ENCODE results near the gene PCNA. TPM values are rescaled to one million over a fixed set of nuclear protein-coding genes. Genes with fewer than 3 reads are reported as not detected.

PCNA gene
- 10 to 100 TPM; 26.6 to 51.7 (median 30.7) TPM for total RNA-seq

DNA sequence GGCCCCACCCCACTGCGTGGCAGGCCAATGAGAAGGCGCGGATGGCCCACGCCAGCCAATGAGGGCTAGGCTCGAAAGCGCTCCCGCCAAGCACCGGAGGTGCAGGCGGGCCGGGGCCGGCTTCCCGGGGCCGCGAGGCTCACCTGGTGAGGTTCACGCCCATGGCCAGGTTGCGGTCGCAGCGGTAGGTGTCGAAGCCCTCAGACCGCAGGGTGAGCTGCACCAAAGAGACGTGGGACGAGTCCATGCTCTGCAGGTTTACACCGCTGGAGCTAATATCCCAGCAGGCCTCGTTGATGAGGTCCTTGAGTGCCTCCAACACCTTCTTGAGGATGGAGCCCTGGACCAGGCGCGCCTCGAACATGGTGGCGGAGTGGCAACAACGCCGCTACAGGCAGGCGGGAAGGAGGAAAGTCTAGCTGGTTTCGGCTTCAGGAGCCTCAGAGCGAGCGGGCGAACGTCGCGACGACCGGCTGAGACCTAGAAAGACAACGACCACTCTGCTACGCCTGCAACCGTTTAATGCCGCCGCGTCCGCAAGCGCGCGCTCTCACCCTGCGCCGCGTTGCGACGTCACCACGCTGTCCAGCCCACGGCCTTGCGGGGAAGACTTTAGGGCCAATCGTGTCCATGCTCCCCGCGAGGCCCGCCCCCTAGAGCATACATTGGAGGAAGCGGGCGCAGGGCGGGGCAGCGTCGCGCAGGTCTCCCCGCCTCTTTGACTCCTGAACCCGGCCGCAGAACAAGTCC is at the start of gene PCNA:
Gene PCNA (minus strand): TSS at position 524 of the 750 bp plus-strand sequence. CDS start 160 bp downstream, at position 364.
- TF ChIP-seq, protein P1, sequence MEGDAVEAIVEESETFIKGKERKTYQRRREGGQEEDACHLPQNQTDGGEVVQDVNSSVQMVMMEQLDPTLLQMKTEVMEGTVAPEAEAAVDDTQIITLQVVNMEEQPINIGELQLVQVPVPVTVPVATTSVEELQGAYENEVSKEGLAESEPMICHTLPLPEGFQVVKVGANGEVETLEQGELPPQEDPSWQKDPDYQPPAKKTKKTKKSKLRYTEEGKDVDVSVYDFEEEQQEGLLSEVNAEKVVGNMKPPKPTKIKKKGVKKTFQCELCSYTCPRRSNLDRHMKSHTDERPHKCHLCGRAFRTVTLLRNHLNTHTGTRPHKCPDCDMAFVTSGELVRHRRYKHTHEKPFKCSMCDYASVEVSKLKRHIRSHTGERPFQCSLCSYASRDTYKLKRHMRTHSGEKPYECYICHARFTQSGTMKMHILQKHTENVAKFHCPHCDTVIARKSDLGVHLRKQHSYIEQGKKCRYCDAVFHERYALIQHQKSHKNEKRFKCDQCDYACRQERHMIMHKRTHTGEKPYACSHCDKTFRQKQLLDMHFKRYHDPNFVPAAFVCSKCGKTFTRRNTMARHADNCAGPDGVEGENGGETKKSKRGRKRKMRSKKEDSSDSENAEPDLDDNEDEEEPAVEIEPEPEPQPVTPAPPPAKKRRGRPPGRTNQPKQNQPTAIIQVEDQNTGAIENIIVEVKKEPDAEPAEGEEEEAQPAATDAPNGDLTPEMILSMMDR (IDR thresholded peaks at IDR 0.05; ENCODE audit: low read depth), result no peak

DNA sequence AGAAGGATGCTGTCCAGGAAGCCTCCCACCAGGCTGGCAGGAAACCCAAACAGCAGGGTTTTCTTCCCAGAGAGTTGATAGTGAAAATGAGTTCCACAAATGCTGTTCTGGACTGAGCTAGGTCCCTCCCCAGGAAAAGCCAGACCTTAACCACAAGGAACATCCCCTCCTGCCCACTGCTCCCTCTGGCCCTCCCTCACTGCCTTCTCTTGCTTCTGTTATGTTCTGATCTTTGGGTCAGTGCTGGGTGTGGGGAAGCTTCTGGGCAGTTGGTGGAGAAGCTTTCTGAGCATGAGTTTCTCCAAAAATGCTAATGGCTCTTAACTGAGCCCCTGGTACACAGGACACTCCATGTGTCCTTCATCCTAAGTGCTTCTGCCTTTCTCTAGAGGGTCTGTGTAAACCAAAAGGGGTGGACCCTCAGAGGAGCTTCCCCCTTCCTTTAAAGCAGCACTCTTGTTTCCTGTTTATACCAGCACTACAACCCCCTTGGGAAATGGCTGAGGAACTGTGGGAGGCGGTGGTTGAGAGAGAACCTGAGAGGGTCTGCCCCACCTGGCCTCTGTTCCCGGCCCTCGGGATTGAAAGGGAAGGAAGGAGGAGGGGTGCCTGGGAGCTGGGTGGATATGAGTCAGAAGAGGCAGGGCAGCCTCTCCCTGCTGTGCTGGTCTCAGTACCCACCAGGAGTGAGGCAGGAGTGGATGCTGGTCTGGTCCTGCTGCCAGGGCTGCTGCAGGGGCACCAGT is 49.1 kb upstream of the PCNA start:
- TF ChIP-seq, protein P1 (IDR thresholded peaks at IDR 0.05; ENCODE audit: low read depth), result no peak

DNA sequence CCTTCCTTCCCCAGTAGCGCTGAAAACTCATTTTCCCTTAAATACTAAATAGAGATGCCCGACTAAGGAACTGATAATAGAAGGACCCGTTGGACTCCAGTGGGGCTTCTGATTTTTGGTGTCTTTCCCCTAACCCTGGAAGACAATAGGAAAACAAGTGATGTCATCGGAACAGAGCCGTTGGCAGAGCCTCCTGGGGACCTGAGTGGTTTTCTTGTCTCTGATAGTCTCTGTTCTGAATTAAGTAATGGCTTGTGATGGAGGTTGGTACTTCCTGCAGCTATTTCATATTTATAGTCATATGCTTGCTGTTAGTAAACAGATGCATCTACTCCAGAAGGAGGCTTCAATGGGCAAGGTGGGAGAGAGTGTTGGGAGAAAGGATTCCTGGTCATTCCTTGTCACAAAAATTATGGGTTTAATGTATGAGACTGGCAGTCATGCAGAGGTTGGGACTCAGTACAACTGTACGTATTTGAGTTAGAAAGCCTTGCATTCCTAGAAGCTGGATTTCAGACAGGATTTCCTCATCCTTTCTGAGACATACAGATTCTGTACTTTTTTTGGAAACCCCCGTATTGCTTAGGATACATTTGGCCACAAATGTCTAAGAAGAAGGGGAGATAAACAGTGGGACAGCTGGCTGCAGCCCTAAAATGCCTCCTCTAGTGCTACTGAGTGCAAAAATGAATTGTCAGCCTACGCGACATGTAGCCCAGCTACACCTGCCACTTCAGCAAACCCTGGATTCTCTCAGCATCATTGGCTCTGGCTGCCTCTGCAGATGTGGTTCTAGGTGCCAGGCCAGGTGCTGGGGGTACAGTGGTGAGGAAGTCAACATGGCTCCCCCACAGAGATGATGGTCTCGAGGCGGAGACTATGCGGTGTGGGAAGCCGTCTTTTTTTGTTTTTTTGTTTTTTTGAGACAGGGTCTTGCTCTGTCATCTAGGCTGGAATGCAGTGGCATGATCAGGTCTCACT is 45.2 kb upstream of the PCNA start:
- TF ChIP-seq, protein P1 (IDR thresholded peaks at IDR 0.05; ENCODE audit: low read depth), result no peak

DNA sequence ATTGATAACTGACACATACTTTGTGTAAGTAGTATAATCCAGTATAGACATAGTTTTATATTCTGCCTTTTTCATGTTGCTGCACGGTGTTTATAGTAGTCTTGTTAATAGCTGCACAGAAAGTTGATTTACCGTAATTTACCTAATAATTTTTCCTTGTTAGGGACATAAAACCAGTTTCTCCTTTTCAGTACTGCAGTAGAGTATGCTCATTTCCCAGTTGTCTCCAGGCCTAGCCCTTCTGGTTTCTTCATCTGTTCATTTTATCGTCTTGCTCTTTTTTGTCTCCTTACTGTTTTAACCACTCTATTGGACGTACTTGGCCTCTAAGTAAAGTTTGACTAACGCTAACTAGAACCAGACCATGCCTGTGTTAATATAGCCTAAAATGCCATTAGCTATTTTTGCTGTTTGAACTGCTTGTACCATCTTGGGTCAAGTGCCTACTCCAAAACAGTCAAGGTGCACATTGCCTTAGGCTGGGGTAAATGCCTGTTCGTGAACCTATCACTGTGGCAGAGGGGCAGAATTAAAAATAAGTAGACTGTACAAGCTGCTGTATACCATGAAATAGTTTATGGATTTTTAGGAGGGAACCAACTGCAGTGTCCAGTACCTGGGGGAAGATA is 41.9 kb upstream of the PCNA start:
- TF ChIP-seq, protein P1 (IDR thresholded peaks at IDR 0.05; ENCODE audit: low read depth), result no peak

DNA sequence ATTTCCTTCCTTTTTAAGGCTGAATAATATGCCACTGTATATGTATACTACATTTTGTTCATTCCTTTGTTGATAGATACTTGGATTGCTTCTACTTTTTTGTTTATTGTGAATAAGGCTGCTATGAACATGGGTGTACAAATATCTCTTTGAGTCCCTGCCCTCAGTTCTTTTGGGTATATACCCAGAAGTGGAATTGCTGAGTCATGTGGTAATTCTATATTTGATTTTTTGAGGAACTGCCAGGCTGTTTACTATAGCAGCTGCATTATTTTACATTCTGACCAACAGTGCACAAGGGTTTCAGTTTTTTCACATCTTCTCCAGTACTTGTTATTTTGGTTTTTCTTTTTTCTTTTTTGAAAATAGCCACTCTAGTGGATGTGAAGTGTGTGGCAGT is 41.1 kb upstream of the PCNA start:
- TF ChIP-seq, protein P1 (IDR thresholded peaks at IDR 0.05; ENCODE audit: low read depth), result no peak

DNA sequence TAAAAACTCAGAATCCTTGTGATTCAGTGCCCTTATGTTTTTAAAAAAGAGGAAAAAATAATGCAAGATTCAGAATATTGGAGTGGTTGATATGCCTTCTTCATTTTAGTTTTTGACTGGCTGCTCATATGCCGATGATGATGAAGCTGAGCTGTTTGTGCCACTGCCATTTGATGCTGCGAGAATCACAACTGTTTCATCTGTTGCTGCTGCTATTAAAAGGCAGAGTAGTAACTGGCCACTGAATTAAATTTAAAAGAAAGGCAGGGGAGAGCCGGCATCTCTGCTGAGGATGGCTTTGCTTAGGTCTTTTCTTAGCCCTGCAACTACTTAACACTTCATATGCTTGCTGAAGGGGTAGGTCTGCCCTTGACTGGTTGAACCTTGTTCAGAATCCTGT is 40.2 kb upstream of the PCNA start:
- TF ChIP-seq, protein P1 (IDR thresholded peaks at IDR 0.05; ENCODE audit: low read depth), result no peak
